Astrocyte of the spinal cord (primary cell): ENCODE results near the gene ARFGEF3.

Source experiments
- DNase-seq: peaks from one replicate; pipeline ENCODE4 v3.0.0; 2011; ENCODE audit warnings: low read depth, low spot score
- H3K4me3 ChIP-seq: 2 replicates; pipeline ENCODE4 v1.5.1; 2011; ENCODE audit warnings: low read depth, mild to moderate bottlenecking, low read length, moderate library complexity
- CTCF ChIP-seq: IDR thresholded peaks from 2 replicates; pipeline ENCODE4 v1.5.1; 2012; ENCODE audit warnings: low read depth, mild to moderate bottlenecking, low read length, inconsistent platforms
- in situ Hi-C: cut with HindIII; loops from 2 replicates; pipeline ENCODE4 v1.10.0; 2017; ENCODE audit warnings: low sequenced_read_pairs

The ARFGEF3 gene

GRCh38 chr6:138267971-138268895, 106.5 kb downstream of the ARFGEF3 start:
- in situ Hi-C loops = no loop called here
- TF ChIP-seq CTCF = no peak
- no peak overlapping the region for H3K4me3 ChIP-seq
- no peak for DNase-seq

DNA sequence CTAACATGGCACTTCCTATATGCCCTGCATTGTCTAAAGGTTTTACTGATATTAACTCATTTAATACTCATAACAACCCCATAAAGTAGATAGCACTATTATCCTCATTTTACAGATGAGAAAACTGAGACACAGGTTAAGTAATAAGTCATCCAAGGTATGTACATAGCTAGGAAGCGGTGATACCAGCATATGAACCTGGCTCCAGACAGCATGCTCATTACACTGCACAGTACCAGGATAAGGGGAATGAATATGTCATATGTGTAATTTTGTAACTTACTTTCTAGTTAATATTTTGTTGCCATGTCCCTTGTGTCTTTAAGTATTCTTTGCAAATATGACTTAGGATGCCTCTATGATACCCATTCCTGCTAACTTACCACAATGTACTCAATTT, 109.7 kb downstream of the ARFGEF3 start:
- TF ChIP-seq CTCF = no peak
- in situ Hi-C loops = no loop called here
- no peak overlapping the region for H3K4me3 ChIP-seq
- no peak for DNase-seq

- no peak overlapping the region for H3K4me3 ChIP-seq
- TF ChIP-seq CTCF = no peak
- peak; percentile 12 for DNase-seq
- in situ Hi-C loops = no loop called here
Measured at GRCh38 chr6:138272533-138273315, 111.0 kb downstream of the ARFGEF3 start.

DNA sequence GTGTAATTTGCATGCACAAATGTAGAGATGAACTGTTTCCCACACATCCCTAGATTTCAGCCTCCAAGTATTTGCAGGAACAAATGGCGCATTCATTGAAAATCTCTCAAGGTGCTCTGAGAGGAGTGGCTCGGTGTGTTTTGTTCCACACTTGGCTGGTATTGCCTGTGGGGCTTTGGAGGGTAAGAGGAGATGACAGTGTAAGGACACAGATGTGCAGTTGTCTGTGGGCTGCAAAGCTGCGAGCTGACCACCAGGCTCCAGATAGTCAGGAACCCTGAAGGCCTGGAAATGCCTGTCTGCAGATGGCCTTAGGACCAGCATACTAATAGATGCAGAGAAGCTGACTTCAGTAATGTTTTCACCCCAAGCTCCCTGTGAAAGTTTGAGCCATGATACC, 114.2 kb downstream of the ARFGEF3 start:
- in situ Hi-C loops = no loop called here
- no peak overlapping the region for H3K4me3 ChIP-seq
- no peak for DNase-seq
- no peak for TF ChIP-seq CTCF

GRCh38 chr6:138277835-138278234, 116.1 kb downstream of the ARFGEF3 start:
- no peak for DNase-seq
- in situ Hi-C loops = no loop called here
- no peak for TF ChIP-seq CTCF
- H3K4me3 ChIP-seq = no peak overlapping the region

GRCh38 chr6:138278326-138278725, 116.6 kb downstream of the ARFGEF3 start:
- TF ChIP-seq CTCF = peak; percentile 65
- peak; percentile 43 for DNase-seq
- no peak overlapping the region for H3K4me3 ChIP-seq
- in situ Hi-C loops = no loop called here
